CD4-positive, alpha-beta T cell (primary cell): ENCODE results near the gene NR3C1. TPM values are rescaled to one million over a fixed set of nuclear protein-coding genes. Genes with fewer than 3 reads are reported as not detected.

Experiments
- ATAC-seq: fragments of 200-7000 bp; cut with Tn5 transposase; one replicate; pipeline ENCODE4 v1.10.0; 2022; ENCODE audit warnings: mild to moderate bottlenecking; ENCODE audit not compliant: poor library complexity
- CTCF ChIA-PET: fragments of 350-600 bp; sonication (Branson Sonifier 250); formaldehyde crosslinking; loops from one replicate; lab custom pipeline; 2021; ENCODE audit warnings: antibody characterized with exemption, inconsistent platforms; lab: Charles Lee
- POLR2A ChIA-PET: fragments of 350-600 bp; sonication (Branson Sonifier 250); formaldehyde crosslinking; loops from one replicate; lab custom pipeline; 2021; ENCODE audit warnings: antibody characterized with exemption, inconsistent platforms; lab: Charles Lee
- DNase-seq, 14 experiments: peaks; one replicate each; pipeline ENCODE4 v3.0.0-alpha.2; 2013 to 2020; ENCODE audit warnings: mixed read lengths in 2 of 14
- H3K27ac ChIP-seq, 2 donors: one replicate each; pipeline versions ENCODE4 v1.5.1 to v1.7.0; 2013; ENCODE audit warnings: low read length in 2 of 2, low read depth in 1 of 2, mild to moderate bottlenecking in 1 of 2
- H3K27me3 ChIP-seq, 2 experiments: 1 replicate in 1 of 2; 2 replicates in 1 of 2; pipeline versions ENCODE4 v1.6.1 to v1.7.0; 2013; ENCODE audit warnings: low read length in 2 of 2, control low read depth in 1 of 2, mild to moderate bottlenecking in 1 of 2, moderate library complexity in 1 of 2; ENCODE audit not compliant: insufficient read depth in 2 of 2, control insufficient read depth in 1 of 2
- H3K36me3 ChIP-seq: one replicate; pipeline ENCODE4 v1.6.1; 2013; ENCODE audit warnings: low read length, control low read depth; ENCODE audit not compliant: insufficient read depth
- H3K4me1 ChIP-seq: one replicate; pipeline ENCODE4 v1.6.1; 2013; ENCODE audit warnings: low read length, control low read depth; ENCODE audit not compliant: insufficient read depth
- H3K4me3 ChIP-seq: one replicate; pipeline ENCODE4 v1.5.1; 2013; ENCODE audit warnings: mild to moderate bottlenecking, low read length, moderate library complexity
- H3K9me3 ChIP-seq, 2 experiments: 1 replicate in 1 of 2; 2 replicates in 1 of 2; pipeline versions ENCODE4 v1.6.1 to v1.7.0; 2013; ENCODE audit warnings: low read length in 2 of 2, mild to moderate bottlenecking in 2 of 2, control low read depth in 1 of 2, moderate library complexity in 1 of 2; ENCODE audit not compliant: control insufficient read depth in 1 of 2, insufficient read depth in 1 of 2
- H3K27ac Mint-ChIP-seq: one replicate; pipeline ENCODE4 v1.8.0; 2020; ENCODE audit warnings: mixed read lengths
- H3K27me3 Mint-ChIP-seq: one replicate; pipeline ENCODE4 v1.8.0; 2021; ENCODE audit warnings: mixed read lengths
- H3K36me3 Mint-ChIP-seq: one replicate; pipeline ENCODE4 v1.8.0; 2021; ENCODE audit warnings: low read depth, mixed read lengths
- H3K4me1 Mint-ChIP-seq: one replicate; pipeline ENCODE4 v1.8.0; 2021; ENCODE audit warnings: low read depth, mixed read lengths
- H3K4me3 Mint-ChIP-seq: one replicate; pipeline ENCODE4 v1.8.0; 2020; ENCODE audit warnings: mild to moderate bottlenecking, mixed read lengths
- H3K9me3 Mint-ChIP-seq: one replicate; pipeline ENCODE4 v1.8.0; 2020; ENCODE audit warnings: mixed read lengths
- intact Hi-C, 2 experiments: fragments of 100-400 bp; cut with DNase I in 1 of 2; cut with micrococcal nuclease in 1 of 2; formaldehyde crosslinking; loops; one replicate each; pipeline versions ENCODE4 v1.15.1 to v1.9.0; 2023 to 2025; cut with DNase I, micrococcal nuclease
- total RNA-seq, 174 experiments: library from RNA in 2 of 174; stranded (reverse) in 2 of 174; gene quantifications; one replicate each; pipeline ENCODE4 v1.2.3 and lab custom pipeline; 2021 to 2026
- TF ChIP-seq, protein P1 (sequence below): fragments of 200-600 bp; IDR thresholded peaks from one replicate; pipeline ENCODE4 v1.8.0; 2022; ENCODE audit warnings: antibody characterized with exemption, mild to moderate bottlenecking

Gene NR3C1
- total RNA-seq, 2 experiments from 2014 or later: 168 to 191 TPM

GRCh38 chr5:143267186-143267585, 136.3 kb downstream of the NR3C1 start:
- H3K36me3 ChIP-seq: no peaks in the 10 kb centered on the region
- no peak for DNase-seq
- TF ChIP-seq, protein P1, sequence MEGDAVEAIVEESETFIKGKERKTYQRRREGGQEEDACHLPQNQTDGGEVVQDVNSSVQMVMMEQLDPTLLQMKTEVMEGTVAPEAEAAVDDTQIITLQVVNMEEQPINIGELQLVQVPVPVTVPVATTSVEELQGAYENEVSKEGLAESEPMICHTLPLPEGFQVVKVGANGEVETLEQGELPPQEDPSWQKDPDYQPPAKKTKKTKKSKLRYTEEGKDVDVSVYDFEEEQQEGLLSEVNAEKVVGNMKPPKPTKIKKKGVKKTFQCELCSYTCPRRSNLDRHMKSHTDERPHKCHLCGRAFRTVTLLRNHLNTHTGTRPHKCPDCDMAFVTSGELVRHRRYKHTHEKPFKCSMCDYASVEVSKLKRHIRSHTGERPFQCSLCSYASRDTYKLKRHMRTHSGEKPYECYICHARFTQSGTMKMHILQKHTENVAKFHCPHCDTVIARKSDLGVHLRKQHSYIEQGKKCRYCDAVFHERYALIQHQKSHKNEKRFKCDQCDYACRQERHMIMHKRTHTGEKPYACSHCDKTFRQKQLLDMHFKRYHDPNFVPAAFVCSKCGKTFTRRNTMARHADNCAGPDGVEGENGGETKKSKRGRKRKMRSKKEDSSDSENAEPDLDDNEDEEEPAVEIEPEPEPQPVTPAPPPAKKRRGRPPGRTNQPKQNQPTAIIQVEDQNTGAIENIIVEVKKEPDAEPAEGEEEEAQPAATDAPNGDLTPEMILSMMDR: no peak
- H3K27me3 ChIP-seq: no peaks in the 10 kb centered on the region
- ChIA-PET POLR2A (no interaction called here), CTCF (no interaction called here)
- intact Hi-C loops: no loop called here
- Mint-ChIP-seq H3K4me3 (no peak overlapping the region), H3K27ac (no peak overlapping the region), H3K27me3 (no peaks in the 10 kb centered on the region), H3K9me3 (peaks cover 15% of the 10 kb centered on the region), H3K4me1 (no peaks in the 10 kb centered on the region), H3K36me3 (peaks cover 8% of the 10 kb centered on the region)
- no peak for ATAC-seq
- H3K4me1 ChIP-seq: no peaks in the 10 kb centered on the region
- H3K9me3 ChIP-seq: peaks cover 5 to 9% of the 10 kb centered on the region in 2 experiments
- H3K4me3 ChIP-seq: no peak overlapping the region
- H3K27ac ChIP-seq: no peak overlapping the region

GRCh38 chr5:143265995-143266394, 137.5 kb downstream of the NR3C1 start:
- no peaks in the 10 kb centered on the region for H3K4me1 ChIP-seq
- Mint-ChIP-seq H3K4me1 (no peaks in the 10 kb centered on the region), H3K9me3 (peaks cover 15% of the 10 kb centered on the region), H3K36me3 (peaks cover 8% of the 10 kb centered on the region), H3K27me3 (no peaks in the 10 kb centered on the region), H3K27ac (no peak overlapping the region), H3K4me3 (no peak overlapping the region)
- no peaks in the 10 kb centered on the region for H3K36me3 ChIP-seq
- H3K4me3 ChIP-seq: no peak overlapping the region
- H3K27ac ChIP-seq: no peak overlapping the region
- TF ChIP-seq, protein P1: no peak
- ChIA-PET POLR2A (interaction anchor here (0.9 kb wide), 1 partner anchor 84 kb away, joined by 3 read pairs; no protein-coding TSS in a partner anchor), CTCF (no interaction called here)
- H3K9me3 ChIP-seq: peaks cover 5 to 9% of the 10 kb centered on the region in 2 experiments
- no peaks in the 10 kb centered on the region for H3K27me3 ChIP-seq
- DNase-seq (no peak), ATAC-seq (no peak)
- intact Hi-C loops: no loop called here

DNA sequence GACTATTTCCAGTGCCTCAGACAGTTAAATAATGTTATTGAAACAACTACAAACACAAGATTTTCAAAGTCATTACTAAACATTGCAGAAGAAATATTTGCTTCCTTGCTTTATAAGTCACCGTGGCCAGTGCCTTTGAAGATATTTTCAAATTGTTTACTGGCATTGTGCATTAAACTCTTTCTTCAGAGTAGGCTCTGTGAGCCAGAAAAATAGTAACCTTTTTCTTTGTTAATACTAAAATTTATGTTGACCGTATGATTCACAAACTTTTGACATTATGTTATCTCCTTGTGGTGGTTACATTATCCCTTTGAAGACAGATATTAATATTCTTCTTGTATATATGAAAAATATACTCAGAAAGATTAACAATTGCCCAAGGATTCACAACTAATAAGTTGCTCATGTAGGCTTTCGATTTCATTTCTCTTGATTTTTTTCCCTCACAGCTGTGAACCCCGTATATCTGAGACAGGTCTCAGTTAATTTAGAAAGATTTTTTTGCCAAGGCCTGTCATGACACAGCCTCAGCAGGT, 140.1 kb downstream of the NR3C1 start:
- H3K4me1 ChIP-seq: no peaks in the 10 kb centered on the region
- intact Hi-C loops: no loop called here
- POLR2A ChIA-PET: no interaction called here
- TF ChIP-seq, protein P1: no peak
- peaks cover 0 to 7% of the 10 kb centered on the region in 2 experiments for H3K9me3 ChIP-seq
- H3K4me3 ChIP-seq: no peak overlapping the region
- Mint-ChIP-seq H3K4me1 (no peaks in the 10 kb centered on the region), H3K36me3 (peaks cover 4% of the 10 kb centered on the region), H3K27ac (no peak overlapping the region), H3K4me3 (no peak overlapping the region), H3K27me3 (no peaks in the 10 kb centered on the region), H3K9me3 (peaks cover 10% of the 10 kb centered on the region)
- no peaks in the 10 kb centered on the region for H3K36me3 ChIP-seq
- H3K27me3 ChIP-seq: no peaks in the 10 kb centered on the region
- no peak for ATAC-seq
- no peak for DNase-seq
- CTCF ChIA-PET: no interaction called here
- H3K27ac ChIP-seq: no peak overlapping the region
